ENCODE data around the gene WDR74. TPM values are rescaled to one million over a fixed set of nuclear protein-coding genes. Genes with fewer than 3 reads are reported as not detected.

The WDR74 gene
- polyA plus RNA-seq, 2 of the 4 experiments (the other 2 are of a cell fraction) = 52.9 to 90.6 TPM

GRCh38 chr11:62831520-62832335 lies 7.7 kb downstream of the WDR74 start, which contains the start of gene STX5:
Gene STX5, minus strand, starts transcription at chr11:62832051. Its CDS starts 808 bp downstream, at chr11:62831243.
- TF ChIP-seq POLR2A (IDR thresholded peaks at IDR 0.05; ENCODE audit: low read length) = peak; percentile 37
- no peak for TF ChIP-seq HMGXB4 (CRISPR knock-in tag; IDR thresholded peaks at IDR 0.05; ENCODE audit: borderline replicate concordance)
- peak; percentile 34; the same call in 1 of the 3 replicates for TF ChIP-seq BCL3 (IDR thresholded peaks at IDR 0.05)
- TF ChIP-seq HES2 (IDR thresholded peaks at IDR 0.05) = no peak
- TF ChIP-seq PHF8 (IDR thresholded peaks at IDR 0.05; ENCODE audit: borderline replicate concordance, low read depth) = peak; percentile 65
- peak; percentile 81 for TF ChIP-seq USF2 (IDR thresholded peaks at IDR 0.05)
- no peak for TF ChIP-seq RCOR1 (IDR thresholded peaks at IDR 0.05; ENCODE audit: low read depth, low read length)
- no peak for TF ChIP-seq REST (IDR thresholded peaks at IDR 0.05)
- peak; percentile 16 to 81; a peak in 2 of 5 replicates for TF ChIP-seq JUN (IDR thresholded peaks at IDR 0.05)
- peak; percentile 99 for TF ChIP-seq PBX3 (IDR thresholded peaks at IDR 0.05)
- Histone ChIP-seq H3K27ac (peak within 1 kb of the TSS; percentile 91 to 94), H3K9me3 (no peaks in the 10 kb centered on the region), H3K4me1 (peaks cover 18% of the 10 kb centered on the region), H3K4me2 (peak within 1 kb of the TSS; percentile 96), H3K4me3 (peak within 1 kb of the TSS; percentile 85)
- ChIA-PET POLR2A (interaction anchor here (0.6 to 2.2 kb wide), 15 partner anchors 9 to 210 kb away, joined by 3 to 52 read pairs (median 6); partner anchors contain the start of genes B3GAT3, HNRNPUL2, SLC3A2 and TMEM179B), CTCF (interaction anchor here (0.6 to 3.0 kb wide), 6 partner anchors 45 to 437 kb away, joined by 3 to 16 read pairs (median 4); partner anchors contain the start of genes TMEM179B and ZBTB3)
- ATAC-seq (peak; percentile 89 to 94), DNase-seq (ENCODE audit: low read depth in 1 of 2, low spot score in 1 of 2) (peak; percentile 98 to 99), FAIRE-seq (no peak)
- 2% methylated on average over 23 of the region's 65 CpGs for WGBS (ENCODE audit: missing lambda C conversion rate)

GRCh38 chr11:62830904-62831519 lies 8.4 kb downstream of the WDR74 start:
- POLR2A ChIA-PET = interaction anchor here (0.6 to 2.2 kb wide), 12 partner anchors 10 to 122 kb away, joined by 3 to 52 read pairs (median 6); partner anchors contain the start of genes HNRNPUL2, SLC3A2, TMEM179B and ZBTB3
- DNase-seq (ENCODE audit: low read depth in 1 of 2, low spot score in 1 of 2) (no peak), FAIRE-seq (no peak), ATAC-seq (peak in 1 of 2 experiments; percentile 13; a peak in 2 of 6 replicates)
- H3K4me2 ChIP-seq = peak overlapping the region; percentile 96
- H3K9me3 ChIP-seq = no peaks in the 10 kb centered on the region
- 11% methylated on average over 16 of the region's 33 CpGs for WGBS (ENCODE audit: missing lambda C conversion rate)
- H3K4me3 ChIP-seq = peak overlapping the region; percentile 85
- H3K4me1 ChIP-seq = peaks cover 18% of the 10 kb centered on the region
- CTCF ChIA-PET = interaction anchor here (1.0 to 3.0 kb wide), 2 partner anchors 44 kb away, joined by 4 to 16 read pairs; partner anchors contain the start of gene TMEM179B
- H3K27ac ChIP-seq = peak overlapping the region; percentile 91 to 94
- no peak for TF ChIP-seq TFCP2L1 (CRISPR knock-in tag; IDR thresholded peaks at IDR 0.05)
- no peak for TF ChIP-seq CEBPB (IDR thresholded peaks at IDR 0.05)
- no peak for TF ChIP-seq RCOR1 (IDR thresholded peaks at IDR 0.05; ENCODE audit: low read depth, low read length)
- no peak for TF ChIP-seq NR3C1 (IDR thresholded peaks at IDR 0.05)
- no peak for TF ChIP-seq ZC3H11A (IDR thresholded peaks at IDR 0.05)
- TF ChIP-seq MAFK (IDR thresholded peaks at IDR 0.05; ENCODE audit: partially characterized antibody) = no peak
- no peak for TF ChIP-seq HOXB13 (CRISPR knock-in tag; IDR thresholded peaks at IDR 0.05; ENCODE audit: low read depth)
- no peak for TF ChIP-seq HEYL (CRISPR knock-in tag; IDR thresholded peaks at IDR 0.05)
- no peak for TF ChIP-seq GATA3 (IDR thresholded peaks at IDR 0.05; ENCODE audit: borderline replicate concordance)
- no peak for TF ChIP-seq ATOH8 (CRISPR knock-in tag; IDR thresholded peaks at IDR 0.05; ENCODE audit: low read depth)
